Mammary epithelial cell (primary cell): Measurements from ENCODE around the gene GP9.

ENCODE experiments used
- CTCF ChIP-seq, 2 donors: IDR thresholded peaks in 1 of 2; conservative IDR thresholded peaks in 1 of 2; 2 replicates each; pipeline ENCODE4 v1.5.1; 2011 to 2012; ENCODE audit warnings: inconsistent platforms in 2 of 2, low read length in 2 of 2, mild to moderate bottlenecking in 2 of 2, control low read depth in 1 of 2, low read depth in 1 of 2; ENCODE audit not compliant: insufficient read depth in 1 of 2; ENCODE audit errors: extremely low read depth in 1 of 2
- EZH2 ChIP-seq: IDR thresholded peaks from 2 replicates; pipeline ENCODE4 v1.6.1; 2012; ENCODE audit warnings: low read length, inconsistent platforms, borderline replicate concordance

- TF ChIP-seq CTCF (conservative IDR thresholded peaks at IDR 0.05 in 1 of 2, IDR thresholded peaks at IDR 0.05 in 1 of 2; ENCODE audit: extremely low read depth in 1 of 2, insufficient read depth in 1 of 2, low read depth in 1 of 2, low read length in 2 of 2) (no peak), EZH2 (no peak)
Observed at GRCh38 chr3:129045675-129046036, 14.9 kb upstream of the GP9 start.
